GM19035 (cell line): Measurements from ENCODE around the gene CEACAM1.
"Not testable (repeated sequence)": the region's sequence is repeated elsewhere in the genome, so short reads cannot be mapped to it uniquely, and the experiment has no call there.

ENCODE experiments used
- ATAC-seq: cut with Tn5 transposase; IDR thresholded peaks from one replicate; pipeline ENCODE4 v1.9.1; 2021; ENCODE audit not compliant: unreplicated experiment

CEACAM1 gene

GRCh38 chr19:42512743-42513304 lies 15.5 kb downstream of the CEACAM1 start:
- peak; percentile 67 for ATAC-seq

- no peak for ATAC-seq
These were observed 16.1 kb downstream of the CEACAM1 start for GRCh38 chr19:42512130-42512636.

GRCh38 chr19:42511340-42511739 lies 16.9 kb downstream of the CEACAM1 start:
- no peak for ATAC-seq

- no peak for ATAC-seq
These were observed 19.3 kb downstream of the CEACAM1 start for GRCh38 chr19:42508892-42509444.

- no peak for ATAC-seq
These were observed 23.2 kb downstream of the CEACAM1 start for GRCh38 chr19:42505066-42505465.

- ATAC-seq: no peak
These were observed 26.5 kb downstream of the CEACAM1 start for GRCh38 chr19:42501733-42502132.

- not testable (repeated sequence) for ATAC-seq
These were observed 27.0 kb downstream of the CEACAM1 start for GRCh38 chr19:42501243-42501642.

GRCh38 chr19:42498169-42498757 lies 30.0 kb downstream of the CEACAM1 start:
- no peak for ATAC-seq

- ATAC-seq: peak; percentile 63
These were observed 30.7 kb downstream of the CEACAM1 start for GRCh38 chr19:42497492-42498168.

GRCh38 chr19:42496460-42497133 lies 31.7 kb downstream of the CEACAM1 start:
- ATAC-seq: no peak

- no peak for ATAC-seq
These were observed 32.6 kb downstream of the CEACAM1 start for GRCh38 chr19:42495663-42496062.

GRCh38 chr19:42494321-42494720 lies 34.0 kb downstream of the CEACAM1 start:
- no peak for ATAC-seq

GRCh38 chr19:42488783-42489521 lies 39.3 kb downstream of the CEACAM1 start:
- no peak for ATAC-seq

GRCh38 chr19:42487798-42488178 lies 40.5 kb downstream of the CEACAM1 start:
- no peak for ATAC-seq

GRCh38 chr19:42487032-42487797 lies 41.1 kb downstream of the CEACAM1 start:
- ATAC-seq: no peak

- ATAC-seq: not testable (repeated sequence)
These were observed 43.2 kb downstream of the CEACAM1 start for GRCh38 chr19:42485036-42485435.

GRCh38 chr19:42480335-42481095 lies 47.8 kb downstream of the CEACAM1 start:
- no peak for ATAC-seq

GRCh38 chr19:42479736-42480135 lies 48.5 kb downstream of the CEACAM1 start:
- ATAC-seq: no peak

GRCh38 chr19:42478765-42479311 lies 49.4 kb downstream of the CEACAM1 start:
- ATAC-seq: no peak
